Measurements from ENCODE around the gene SMIM27.
A peak's percentile ranks its signal among the peaks of the same experiment; 100 is the strongest.
"Not testable (repeated sequence)": the region's sequence is repeated elsewhere in the genome, so short reads cannot be mapped to it uniquely, and the experiment has no call there.

Gene SMIM27, protein sequence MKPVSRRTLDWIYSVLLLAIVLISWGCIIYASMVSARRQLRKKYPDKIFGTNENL

DNA sequence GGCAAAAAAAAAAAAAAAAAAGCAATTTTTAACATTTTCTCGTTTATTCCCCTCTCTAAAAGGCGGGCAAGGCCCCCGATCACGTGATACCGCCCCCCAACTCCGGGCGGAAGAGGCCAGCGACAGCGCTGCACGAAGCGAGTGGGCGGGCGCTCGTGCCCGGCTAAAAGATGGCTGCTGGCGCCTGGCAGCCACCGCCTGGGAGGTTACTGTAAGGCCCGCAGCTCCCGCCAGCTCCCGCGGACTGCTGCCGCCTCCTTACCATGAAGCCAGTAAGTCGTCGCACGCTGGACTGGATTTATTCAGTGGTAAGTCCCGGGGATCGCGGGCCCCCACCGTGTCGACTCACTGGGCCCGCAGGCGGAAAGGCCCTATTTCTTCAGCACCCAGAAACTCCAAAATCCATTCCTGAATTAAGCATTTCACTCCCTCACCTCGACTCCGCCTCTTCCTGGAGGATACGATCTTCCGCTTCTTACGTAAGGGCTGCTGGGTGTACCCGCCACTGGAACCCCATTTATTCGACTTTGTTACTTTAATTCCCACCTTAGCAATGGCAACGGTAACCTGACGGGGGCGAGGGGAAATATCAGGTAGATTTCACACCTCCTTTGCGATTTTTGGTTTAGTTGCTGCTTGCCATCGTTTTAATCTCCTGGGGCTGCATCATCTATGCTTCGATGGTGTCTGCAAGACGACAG lies at the start of gene SMIM27, which contains the start of gene TOPORS:
SMIM27 (plus strand) TSS at position 156 of the 701 bp plus-strand sequence; CDS start at position 264, 108 bp downstream.
TOPORS (minus strand) TSS at position 415 of the 701 bp plus-strand sequence; CDS start at position 265, 150 bp downstream.
- peak; percentile 79 for DNase-seq (ENCODE audit: low read depth in 2 of 2)

DNA sequence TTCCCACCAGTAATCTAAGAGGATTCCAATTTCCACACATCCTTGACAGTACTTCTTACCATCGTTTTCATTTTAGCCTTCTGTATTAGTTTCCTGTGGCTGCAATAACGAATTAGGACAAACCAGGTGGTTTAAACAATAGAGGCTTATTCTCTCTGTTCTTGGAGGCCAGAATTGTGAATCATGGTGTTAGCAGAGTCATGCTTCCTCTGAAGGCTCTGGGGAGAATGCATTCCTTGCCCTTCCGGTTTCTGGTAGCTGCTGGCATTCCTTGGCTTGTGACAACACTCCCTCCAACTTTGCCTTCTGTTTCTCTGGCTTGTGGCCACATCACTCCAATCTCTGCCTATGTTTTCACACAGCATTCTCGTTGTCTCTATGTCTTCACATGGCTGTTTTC lies 49.7 kb upstream of the SMIM27 start:
- no peak for DNase-seq (ENCODE audit: low read depth in 2 of 2)

DNA sequence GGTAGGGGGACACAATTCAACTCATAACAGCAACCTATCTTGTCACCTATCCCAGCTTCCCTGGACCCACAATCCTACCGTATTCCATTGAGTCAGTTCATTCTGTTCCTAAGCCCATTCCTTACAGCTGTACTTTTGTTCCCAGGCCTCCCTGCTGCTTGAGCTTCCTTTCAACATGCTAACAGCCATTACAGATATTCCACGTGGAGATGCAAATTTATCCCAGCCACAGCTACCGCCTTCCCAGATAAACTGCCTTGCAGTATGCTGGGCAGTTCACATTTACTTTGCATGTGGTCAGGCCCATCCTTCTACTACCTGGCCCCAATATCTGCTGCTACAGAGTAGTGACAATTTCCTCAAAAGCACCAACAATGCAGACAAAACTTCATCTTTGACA lies 49.1 kb upstream of the SMIM27 start:
- no peak for DNase-seq (ENCODE audit: low read depth in 2 of 2)

DNA sequence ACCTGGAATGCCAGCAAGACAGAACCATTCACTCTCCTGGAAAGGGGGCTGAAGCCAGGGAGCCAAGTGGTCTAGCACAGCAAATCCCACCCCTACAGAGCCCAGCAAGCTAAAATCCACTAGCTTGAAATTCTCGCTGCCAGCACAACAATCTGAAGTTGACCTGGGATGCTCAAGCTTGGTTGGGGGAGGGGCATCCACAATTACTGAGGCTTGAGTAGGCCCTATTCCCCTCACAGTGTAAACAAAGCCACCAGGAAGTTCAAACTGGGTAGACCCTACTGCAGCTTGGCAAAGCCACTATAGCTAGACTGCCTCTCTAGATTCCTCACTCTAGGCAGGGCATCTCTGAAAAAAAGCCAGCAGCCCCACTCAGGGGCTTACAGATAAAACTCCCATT lies 43.4 kb upstream of the SMIM27 start:
- DNase-seq (ENCODE audit: low read depth in 2 of 2) = no peak

DNA sequence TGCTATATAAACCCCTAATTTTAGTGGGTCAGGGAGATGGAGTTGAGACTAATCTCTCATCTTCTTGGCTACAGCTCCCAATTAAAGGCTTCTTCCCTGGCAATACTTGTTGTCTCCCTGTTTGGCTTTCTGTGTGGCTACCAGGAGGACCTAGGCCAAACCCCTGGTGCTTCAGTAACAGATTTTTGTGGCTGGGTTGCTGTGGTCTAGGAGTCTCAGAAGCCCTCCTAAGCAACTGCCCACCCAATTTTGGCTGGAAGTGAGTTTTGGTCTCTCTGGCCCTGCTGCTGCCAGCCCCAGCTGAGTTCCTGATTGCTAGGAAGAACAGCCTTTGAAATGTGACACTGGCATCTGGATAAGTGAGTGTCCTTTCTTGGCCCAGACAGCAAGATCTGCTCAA lies 35.9 kb upstream of the SMIM27 start:
- no peak for DNase-seq (ENCODE audit: low read depth in 2 of 2)

DNA sequence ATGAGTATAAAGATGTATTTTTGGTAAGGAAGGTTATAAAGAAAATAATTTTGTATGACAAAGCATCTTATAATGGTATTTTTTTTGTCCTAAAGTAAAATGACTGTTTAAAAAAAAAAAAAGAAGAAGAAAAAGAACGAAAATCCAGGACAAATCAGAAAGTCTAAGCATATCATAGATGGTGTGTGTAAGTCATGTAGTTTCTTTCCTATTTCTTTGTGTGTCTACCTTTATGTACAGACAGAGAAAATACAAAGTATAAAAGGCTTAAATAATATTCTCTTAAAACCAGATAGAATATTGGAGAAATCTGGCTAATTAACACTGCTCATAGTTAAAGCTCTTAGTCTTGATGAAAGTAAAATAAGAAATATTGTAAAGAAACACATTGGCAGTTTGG lies 33.9 kb upstream of the SMIM27 start:
- DNase-seq (ENCODE audit: low read depth in 2 of 2) = no peak

DNA sequence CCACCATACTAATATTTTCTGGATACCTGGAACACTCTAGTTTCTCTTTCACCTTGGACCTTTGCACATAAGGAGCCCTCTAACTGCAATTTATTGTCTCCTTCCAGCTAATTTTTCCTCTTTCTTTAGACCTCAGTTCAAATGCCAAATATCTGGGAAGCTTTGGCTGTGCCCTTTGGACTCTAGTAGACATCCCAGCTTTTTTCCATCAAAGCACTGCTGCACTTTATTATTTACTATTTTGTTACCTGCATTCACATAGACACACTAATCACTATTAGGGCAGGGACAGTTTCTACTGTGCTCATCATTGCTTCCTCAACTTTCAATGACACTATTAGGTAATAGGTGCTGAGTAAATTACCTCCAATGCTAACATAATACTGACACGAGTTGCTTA lies 28.2 kb upstream of the SMIM27 start:
- DNase-seq (ENCODE audit: low read depth in 2 of 2) = no peak

DNA sequence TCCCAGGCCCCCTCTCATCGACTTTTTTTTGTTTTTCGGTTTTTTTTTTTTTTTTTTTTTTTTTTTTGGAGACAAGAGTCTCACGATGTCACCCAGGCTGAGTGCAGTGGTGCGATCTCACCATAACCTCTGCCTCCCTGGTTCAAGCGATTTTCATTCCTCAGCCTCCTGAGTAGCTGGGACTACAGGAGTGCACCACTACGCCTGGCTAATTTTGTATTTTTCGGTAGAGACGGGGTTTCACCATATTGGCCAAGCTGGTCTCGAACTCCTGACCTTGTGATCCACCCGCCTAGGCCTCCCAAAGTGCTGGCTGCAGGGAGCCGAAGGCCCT lies 27.6 kb upstream of the SMIM27 start:
- not testable (repeated sequence) for DNase-seq (ENCODE audit: low read depth in 2 of 2)

DNA sequence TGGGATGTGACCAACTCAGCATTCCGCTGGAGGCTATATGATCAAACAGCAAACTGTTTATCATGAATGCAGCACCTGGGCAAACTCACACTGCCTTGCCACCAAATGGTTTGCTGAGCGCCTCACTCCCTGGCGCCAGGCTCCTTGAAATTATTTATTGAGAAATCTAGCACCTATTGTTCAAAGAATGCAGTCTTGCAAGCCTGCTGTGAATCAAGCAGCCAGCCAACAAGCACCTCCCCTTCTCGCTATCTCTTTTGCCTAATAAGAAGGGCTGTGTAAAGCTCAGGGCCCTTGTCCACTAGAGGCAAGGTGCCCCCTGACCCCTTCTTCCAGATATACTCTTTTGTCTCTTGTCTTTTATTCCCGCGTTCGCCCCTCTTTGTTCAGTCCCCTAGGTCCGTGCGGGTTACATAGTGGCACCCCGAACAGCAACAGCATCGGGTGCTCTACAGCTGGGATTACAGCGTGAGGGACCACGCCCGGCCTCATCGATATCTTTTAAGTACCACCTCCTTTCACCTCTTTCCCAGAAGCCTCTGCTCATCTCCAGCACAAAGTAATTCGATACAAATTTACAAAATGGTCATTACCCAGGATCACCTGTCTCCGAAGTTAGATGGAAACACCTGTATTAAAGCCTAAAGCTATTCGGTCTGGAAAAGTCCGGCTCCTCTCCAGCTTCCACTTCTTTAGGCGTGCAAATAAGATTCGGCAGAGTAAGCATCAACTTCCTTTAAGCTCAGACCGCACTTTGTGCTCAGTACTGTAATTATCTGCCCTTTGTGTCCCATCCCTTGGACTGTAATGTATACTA lies 27.0 kb upstream of the SMIM27 start:
- no peak for DNase-seq (ENCODE audit: low read depth in 2 of 2)

DNA sequence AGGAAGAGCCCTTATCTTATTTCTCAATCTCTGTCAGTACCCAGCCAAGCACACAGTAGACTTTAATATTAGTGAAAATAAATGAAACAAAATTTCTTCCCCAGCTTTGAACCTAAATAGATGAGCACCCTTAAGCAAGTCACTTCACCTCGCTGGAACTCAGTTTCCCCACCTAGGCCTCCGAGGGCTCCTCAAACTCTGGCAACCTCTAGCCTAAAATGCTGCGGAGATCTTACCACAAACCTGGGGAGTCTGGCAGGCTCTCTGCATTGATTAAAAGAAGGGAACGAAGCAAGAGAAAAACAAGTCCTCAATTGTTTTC lies 26.5 kb upstream of the SMIM27 start:
- DNase-seq (ENCODE audit: low read depth in 2 of 2) = no peak

DNA sequence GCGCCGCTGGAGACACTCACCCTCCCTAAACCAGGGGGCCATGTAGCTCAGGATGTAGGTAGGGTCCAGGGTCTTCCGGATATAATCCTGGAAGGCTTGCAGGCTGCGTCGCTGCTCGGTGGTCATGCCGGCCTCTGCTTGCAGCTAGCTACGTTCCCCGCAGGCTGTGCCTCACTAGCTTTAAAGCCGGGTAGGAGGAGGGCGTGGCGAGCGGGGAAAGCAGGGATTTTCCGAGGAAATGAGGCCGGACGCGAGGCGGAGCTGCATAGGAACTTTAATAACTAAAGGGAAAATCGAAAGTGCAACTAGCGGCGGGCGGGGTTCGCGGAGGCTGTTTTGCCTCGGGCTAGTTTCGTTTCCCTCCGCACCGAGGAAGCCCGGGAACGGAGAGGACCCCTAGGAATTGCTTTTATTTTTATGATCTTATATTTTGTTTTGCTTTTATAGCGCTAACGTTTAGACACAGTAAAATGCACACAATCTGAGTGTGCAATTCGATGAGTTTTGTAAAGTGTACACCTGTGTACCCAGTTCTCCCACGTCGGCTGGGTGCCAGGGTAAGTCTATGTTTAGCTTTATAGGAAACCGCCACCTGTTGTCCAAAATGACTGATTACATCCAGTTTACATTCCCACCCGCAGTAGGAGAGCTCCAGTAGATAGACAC lies 26.0 kb upstream of the SMIM27 start, which contains the start of gene RIGI:
RIGI (minus strand) TSS at position 156 of the 666 bp plus-strand sequence; CDS start at position 126, 30 bp downstream.
- DNase-seq (ENCODE audit: low read depth in 2 of 2) = peak; percentile 53 to 67

DNA sequence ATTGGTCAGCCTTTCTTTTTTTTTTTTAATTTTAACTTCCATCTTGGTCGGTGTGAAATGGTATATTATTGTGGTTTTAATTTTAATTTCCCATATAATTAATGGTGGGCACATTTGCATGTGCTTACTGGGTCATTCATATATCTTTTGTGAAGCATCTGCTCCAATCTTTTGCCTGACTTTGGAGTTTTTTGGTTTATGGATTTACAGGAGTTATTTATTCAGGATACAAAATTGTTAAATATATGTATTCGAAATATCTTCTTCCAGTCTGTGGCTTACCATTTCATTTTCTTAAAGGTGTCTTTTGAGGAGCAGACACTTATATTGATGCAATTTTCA lies 25.4 kb upstream of the SMIM27 start:
- DNase-seq (ENCODE audit: low read depth in 2 of 2) = no peak

DNA sequence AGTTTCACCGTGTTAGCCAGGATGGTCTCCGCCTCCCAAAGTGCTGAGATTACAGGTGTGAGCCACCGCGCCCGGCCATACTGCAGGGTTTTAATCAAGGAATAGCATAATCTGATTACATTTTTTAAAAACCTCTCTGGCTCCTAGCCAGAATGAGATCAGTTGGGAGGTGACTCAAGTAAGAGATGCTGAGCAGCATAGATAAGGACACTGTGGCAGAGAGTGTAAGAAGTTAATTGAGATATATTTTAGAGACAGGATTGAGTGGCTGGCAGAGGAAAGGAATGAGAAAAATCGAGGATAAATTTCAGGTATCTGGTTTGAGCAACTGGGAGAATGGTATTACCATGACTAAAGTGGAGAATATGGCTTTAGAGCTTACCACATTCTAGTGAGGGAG lies 18.8 kb upstream of the SMIM27 start:
- DNase-seq (ENCODE audit: low read depth in 2 of 2) = no peak

DNA sequence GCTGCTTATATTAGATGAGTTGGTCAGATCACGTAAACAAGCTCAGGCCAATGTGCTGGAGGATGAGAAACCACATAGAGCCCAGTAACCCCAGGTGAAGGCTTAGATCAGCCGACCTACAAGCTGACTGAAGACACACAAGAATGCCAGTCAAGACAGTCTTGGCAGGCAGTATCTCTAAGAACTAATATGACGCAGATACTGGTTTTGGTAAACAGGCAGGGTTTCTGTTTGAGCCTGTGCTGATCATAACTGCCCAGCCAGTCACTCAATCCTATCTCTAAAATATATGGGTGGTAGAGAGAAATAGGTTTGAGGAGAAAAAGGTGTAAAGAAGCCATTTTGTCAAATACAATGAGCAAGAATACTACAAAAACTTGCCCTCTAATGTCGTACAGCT lies 18.3 kb upstream of the SMIM27 start:
- no peak for DNase-seq (ENCODE audit: low read depth in 2 of 2)

DNA sequence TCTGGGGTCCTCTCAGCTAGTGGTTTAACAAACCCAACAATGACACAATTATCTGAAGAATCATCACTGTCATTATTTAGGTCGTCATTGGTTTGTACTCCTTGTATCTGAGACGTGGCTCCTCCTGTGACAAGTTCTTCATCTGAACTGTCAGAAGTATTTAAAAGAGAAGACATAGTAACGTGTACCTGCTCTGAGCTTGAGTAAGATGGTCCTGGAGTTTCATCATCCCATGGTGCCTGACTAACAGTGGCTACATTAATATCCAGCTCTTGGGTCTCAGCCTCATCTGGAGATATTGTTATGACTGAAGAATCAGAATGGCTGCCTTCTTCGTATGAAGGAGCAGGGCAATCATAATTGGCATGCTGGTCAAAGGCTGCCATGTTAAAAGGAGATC lies 9.1 kb upstream of the SMIM27 start:
- no peak for DNase-seq (ENCODE audit: low read depth in 2 of 2)

DNA sequence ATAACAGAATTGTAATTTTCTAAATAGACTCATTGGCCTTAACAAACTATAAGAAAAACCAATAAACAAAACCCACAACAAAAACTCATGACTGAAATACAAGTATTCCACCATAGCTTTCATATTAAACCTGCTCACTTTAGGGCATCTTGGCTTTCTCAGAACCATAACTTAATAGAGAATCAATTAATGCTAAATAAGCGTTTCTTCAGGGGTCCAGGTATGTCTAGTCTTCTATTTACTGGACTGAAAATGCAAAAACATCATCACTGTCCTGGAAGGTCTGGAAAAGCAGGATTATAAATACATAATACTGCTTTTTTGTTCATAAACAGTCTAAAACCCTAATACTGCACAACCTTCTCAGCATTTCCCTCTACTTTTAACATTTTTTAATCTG lies 6.2 kb upstream of the SMIM27 start:
- DNase-seq (ENCODE audit: low read depth in 2 of 2) = no peak

DNA sequence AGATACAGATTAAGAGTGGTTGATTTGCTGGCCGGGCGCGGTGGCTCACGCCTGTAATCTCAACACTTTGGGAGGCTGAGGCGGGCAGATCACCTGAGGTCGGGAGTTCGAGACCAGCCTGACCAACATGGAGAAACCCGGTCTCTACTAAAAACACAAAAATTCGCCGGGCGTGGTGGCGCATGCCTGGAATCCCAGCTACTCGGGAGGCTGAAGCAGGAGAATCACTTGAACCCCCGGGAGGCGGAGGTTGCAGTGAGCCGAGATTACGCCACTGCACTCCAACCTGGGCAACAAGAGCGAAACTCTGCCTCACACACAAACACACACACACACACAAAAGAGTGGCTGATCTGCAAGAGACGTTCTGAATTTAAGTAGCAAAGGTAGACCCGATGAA lies 3.9 kb upstream of the SMIM27 start:
- not testable (repeated sequence) for DNase-seq (ENCODE audit: low read depth in 2 of 2)

DNA sequence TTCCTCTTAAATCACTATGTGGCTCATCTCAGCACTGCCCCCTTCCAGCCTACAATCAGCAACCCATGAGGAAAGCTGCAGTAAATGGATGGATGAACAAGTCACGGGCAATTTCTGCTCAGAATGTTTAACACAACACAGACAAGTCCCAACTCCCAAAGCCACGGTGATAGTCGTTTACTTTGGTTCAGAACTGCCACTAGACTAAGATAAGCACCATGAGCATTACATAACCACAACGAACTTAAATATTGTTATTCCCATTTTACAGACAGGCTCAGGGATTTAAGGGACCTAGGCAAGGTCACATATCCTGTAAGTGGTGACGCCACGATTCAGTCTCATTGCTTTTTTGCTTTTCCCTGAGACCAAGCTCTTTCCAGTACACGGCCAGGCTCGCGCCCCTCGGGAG lies 2.0 kb upstream of the SMIM27 start:
- no peak for DNase-seq (ENCODE audit: low read depth in 2 of 2)

DNA sequence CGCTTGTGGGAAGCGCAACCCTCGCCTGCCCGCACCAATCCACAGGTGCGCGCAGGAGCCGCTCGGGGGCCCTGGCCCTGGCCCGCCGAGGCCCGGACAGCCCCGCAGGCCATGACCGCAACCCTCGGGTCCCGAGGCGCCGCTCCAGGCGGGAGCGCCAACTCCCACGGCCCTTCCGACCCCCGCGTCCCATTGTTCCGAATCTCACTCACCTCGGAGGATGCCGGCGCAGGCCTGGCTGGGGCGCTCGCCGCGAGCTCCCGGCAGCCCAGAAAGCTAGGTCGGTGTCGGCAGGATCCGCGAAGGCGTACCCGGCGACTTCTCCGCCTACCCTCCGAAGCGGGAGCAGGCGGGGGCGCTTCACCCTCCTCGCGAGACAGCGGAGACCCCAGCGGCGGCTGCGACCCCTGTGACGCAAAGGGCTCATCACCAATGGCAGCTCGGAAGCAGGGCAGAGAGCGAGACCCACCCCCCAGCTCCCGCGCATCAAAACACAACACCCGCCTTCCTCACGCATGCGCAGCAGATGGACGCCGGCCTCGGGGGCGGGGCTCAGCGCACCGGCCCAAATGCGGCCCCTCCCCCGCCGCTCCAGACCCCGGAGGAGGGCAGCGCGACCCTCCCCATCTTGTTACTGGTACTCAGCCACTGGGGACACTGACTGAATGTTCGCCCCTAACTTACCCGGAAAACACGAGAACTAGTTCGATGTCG lies 1.4 kb upstream of the SMIM27 start:
- DNase-seq (ENCODE audit: low read depth in 2 of 2) = peak; percentile 89 to 92

DNA sequence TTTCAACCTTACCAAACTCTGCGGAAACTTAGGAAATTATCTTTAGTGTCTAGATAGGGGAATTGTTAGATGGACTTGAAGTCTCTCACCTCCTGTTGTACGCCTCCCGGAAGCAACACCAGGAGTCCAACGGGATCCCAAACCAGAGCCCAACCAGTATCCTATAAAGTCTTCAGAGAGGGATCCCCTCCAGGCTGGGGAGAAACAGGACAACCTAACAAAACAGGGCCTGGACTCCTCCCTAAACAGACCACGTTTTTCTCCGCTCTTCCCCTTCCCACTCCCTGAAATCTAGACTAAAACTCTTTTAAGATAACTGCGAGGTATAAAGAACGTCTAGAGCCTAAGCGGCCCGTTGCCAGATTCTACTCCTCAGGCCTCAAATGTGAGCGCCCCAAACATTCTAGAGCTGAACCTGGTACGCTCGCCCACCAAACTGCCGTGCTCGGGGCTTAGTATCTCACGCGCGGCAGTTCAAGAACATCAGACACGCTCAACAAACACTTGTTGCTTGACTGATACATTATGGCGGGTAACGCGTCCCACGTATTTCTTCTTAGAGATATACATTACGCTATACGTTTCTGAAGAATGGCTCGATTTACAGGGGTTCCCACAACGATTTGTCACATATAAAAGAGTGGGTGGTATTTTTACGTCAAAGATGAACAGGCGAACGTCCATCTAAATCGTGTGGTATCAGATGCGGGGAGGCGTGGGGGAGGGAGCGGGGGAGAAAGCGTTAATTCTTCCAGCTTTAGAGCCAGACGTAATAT lies 663 bp upstream of the SMIM27 start:
- no peak for DNase-seq (ENCODE audit: low read depth in 2 of 2)

DNA sequence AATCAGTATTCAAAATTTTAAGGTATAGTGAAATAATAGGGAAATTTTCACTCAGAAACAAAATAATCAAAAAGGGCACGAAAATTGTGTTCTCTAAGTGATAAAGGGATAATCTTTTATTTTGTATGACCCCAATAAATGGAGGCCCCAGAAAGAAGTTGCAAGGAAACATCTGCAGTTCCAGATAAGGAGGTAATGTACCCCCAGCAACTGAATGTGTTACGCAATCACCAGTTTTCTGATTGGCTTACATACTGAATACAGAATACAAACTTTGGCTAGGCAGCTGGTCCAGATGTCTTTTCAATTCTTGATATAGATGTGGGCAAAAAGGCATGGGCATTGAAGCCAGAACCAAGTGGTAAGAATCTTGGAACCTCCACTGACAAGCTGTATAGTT lies 2.0 kb downstream of the SMIM27 start:
- no peak for DNase-seq (ENCODE audit: low read depth in 2 of 2)
